B cell (primary cell): ENCODE results near the gene SIRT4.

Experiments used
- EZH2 ChIP-seq: IDR thresholded peaks from 2 replicates; pipeline ENCODE4 v1.6.1; 2012; ENCODE audit warnings: borderline replicate concordance, low read depth, mild to moderate bottlenecking, moderate library complexity, low read length; ENCODE audit not compliant: insufficient read depth, poor library complexity, severe bottlenecking
- TF ChIP-seq, protein P1 (sequence below): fragments of 200-600 bp; IDR thresholded peaks from one replicate; pipeline ENCODE4 v1.8.0; 2022; ENCODE audit warnings: antibody characterized with exemption, mild to moderate bottlenecking

DNA sequence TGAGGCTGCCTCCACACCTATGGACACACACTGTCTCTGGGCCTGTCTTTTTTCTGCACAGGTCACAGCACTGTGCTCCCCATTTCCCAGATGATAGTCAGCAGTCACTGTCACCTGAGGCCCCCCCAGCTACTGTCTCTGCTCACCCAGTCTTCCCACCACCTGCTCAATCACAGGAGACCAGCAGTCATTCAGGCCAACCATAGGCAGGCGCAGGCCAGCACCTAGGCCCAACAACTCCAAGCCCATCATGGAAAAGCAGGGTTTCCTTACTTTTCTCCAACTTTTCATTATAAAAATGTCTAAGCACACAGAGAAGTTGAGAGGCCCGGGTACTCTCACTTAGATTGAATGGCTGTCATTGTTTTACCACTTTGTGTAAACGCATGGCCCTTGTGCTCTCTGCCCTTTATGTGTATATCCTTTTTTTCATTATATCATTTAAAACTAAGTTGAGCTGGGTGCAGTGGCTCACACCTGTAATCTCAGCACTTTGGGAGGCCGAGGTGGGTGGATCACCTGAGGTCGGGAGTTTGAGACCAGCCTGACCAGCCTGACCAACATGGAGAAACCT, 43.7 kb upstream of the SIRT4 start:
- TF ChIP-seq, protein P1, sequence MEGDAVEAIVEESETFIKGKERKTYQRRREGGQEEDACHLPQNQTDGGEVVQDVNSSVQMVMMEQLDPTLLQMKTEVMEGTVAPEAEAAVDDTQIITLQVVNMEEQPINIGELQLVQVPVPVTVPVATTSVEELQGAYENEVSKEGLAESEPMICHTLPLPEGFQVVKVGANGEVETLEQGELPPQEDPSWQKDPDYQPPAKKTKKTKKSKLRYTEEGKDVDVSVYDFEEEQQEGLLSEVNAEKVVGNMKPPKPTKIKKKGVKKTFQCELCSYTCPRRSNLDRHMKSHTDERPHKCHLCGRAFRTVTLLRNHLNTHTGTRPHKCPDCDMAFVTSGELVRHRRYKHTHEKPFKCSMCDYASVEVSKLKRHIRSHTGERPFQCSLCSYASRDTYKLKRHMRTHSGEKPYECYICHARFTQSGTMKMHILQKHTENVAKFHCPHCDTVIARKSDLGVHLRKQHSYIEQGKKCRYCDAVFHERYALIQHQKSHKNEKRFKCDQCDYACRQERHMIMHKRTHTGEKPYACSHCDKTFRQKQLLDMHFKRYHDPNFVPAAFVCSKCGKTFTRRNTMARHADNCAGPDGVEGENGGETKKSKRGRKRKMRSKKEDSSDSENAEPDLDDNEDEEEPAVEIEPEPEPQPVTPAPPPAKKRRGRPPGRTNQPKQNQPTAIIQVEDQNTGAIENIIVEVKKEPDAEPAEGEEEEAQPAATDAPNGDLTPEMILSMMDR = no peak
- no peak for TF ChIP-seq EZH2
